ENCODE results near the gene TAS1R1. TPM values are rescaled to one million over a fixed set of nuclear protein-coding genes. Genes with fewer than 3 reads are reported as not detected.

The TAS1R1 gene
- total and polyA plus RNA-seq, 9 of the 15 experiments (the other 6 are each of a cell fraction or from before 2014, with no cell fraction given): 0.06 TPM; not detected in 8

- TF ChIP-seq CBFA2T2 (conservative IDR thresholded peaks at IDR 0.05): no peak
These were observed 20.8 kb upstream of the TAS1R1 start (continued) for GRCh38 chr1:6534248-6534822.

GRCh38 chr1:6535214-6535613 lies 19.9 kb upstream of the TAS1R1 start:
- peak in 1 of 4 experiments; percentile 3 for DNase-seq (ENCODE audit: extremely low read depth in 1 of 4, low spot score in 3 of 4)
- Histone ChIP-seq H3K4me2 (ENCODE audit: insufficient read depth, low read length) (no peak overlapping the region), H3K4me1 (replicated peaks in 1 of 2; ENCODE audit: control insufficient read depth in 2 of 2, insufficient read depth in 2 of 2, low read length in 2 of 2) (no peaks in the 10 kb centered on the region), H3K9me1 (ENCODE audit: control insufficient read depth, insufficient read depth, low read length) (no peaks in the 10 kb centered on the region), H4K20me1 (replicated peaks; ENCODE audit: control insufficient read depth, insufficient read depth, low read length) (peaks cover 5% of the 10 kb centered on the region; the same call in 1 of the 2 replicates), H3K9ac (ENCODE audit: insufficient read depth in 1 of 2, low read depth in 2 of 2, low read length in 2 of 2) (no peak overlapping the region), H3K79me2 (ENCODE audit: control insufficient read depth, insufficient read depth, low read length) (peaks cover 14% of the 10 kb centered on the region; the same call in 2 of the 3 replicates), H2AFZ (ENCODE audit: low read depth, low read length) (no peak overlapping the region), H3K36me3 (ENCODE audit: control insufficient read depth, insufficient read depth, low read length) (peaks cover 88% of the 10 kb centered on the region), H3K27me3 (ENCODE audit: control insufficient read depth in 2 of 2, insufficient read depth in 2 of 2, low read length in 2 of 2) (no peaks in the 10 kb centered on the region), H3K9me3 (replicated peaks; ENCODE audit: control insufficient read depth, insufficient read depth, low read depth, low read length) (no peaks in the 10 kb centered on the region), H3K27ac (ENCODE audit: extremely low read depth, low read depth, low read length) (no peak overlapping the region), H3K4me3 (no peak overlapping the region)
- POLR2A ChIA-PET: interaction anchor here (0.6 to 5.5 kb wide), 4 partner anchors 12 to 54 kb away, joined by 3 to 48 read pairs (median 4); no protein-coding TSS in a partner anchor
- 99% methylated on average over 4 of the region's 4 CpGs for WGBS (ENCODE audit: insufficient coverage, low coverage, missing lambda C conversion rate)
- TF ChIP-seq, protein P1, sequence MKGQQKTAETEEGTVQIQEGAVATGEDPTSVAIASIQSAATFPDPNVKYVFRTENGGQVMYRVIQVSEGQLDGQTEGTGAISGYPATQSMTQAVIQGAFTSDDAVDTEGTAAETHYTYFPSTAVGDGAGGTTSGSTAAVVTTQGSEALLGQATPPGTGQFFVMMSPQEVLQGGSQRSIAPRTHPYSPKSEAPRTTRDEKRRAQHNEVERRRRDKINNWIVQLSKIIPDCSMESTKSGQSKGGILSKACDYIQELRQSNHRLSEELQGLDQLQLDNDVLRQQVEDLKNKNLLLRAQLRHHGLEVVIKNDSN (CRISPR knock-in tag; IDR thresholded peaks at IDR 0.05): 0 out of 2 replicates have a peak, but pooled peaks have one; percentile 8
- TF ChIP-seq HLTF (IDR thresholded peaks at IDR 0.05) (no peak), CBFB (CRISPR knock-in tag; IDR thresholded peaks at IDR 0.05) (no peak)
- in situ Hi-C loops (cut with MboI): no loop called here
- BruUV-seq (replicated peaks): no TSS peak
- ATAC-seq: no peak
- intact Hi-C loops (cut with micrococcal nuclease): no loop called here
- CTCF ChIA-PET (ENCODE audit: low intra/inter-chr PET ratio): no interaction called here
- FAIRE-seq: no peak
